ENCODE data around the gene BCAS3.

GRCh38 chr17:61401389-61402072 is 723.9 kb downstream of the BCAS3 start:
- TF ChIP-seq POLR2A (IDR thresholded peaks at IDR 0.05) (no peak), CTCF (IDR thresholded peaks at IDR 0.05) (no peak), POLR2AphosphoS5 (IDR thresholded peaks at IDR 0.05) (no peak), EP300 (IDR thresholded peaks at IDR 0.05; ENCODE audit: low read depth) (no peak)

All from transverse colon (tissue), 4 donors.